HL-60 (cell line): ENCODE measurements around the gene KIAA1755.

Experiments used
- DNase-seq, 2 experiments: peaks; one replicate each; pipeline ENCODE4 v3.0.0-alpha.2; 2010 to 2020; ENCODE audit warnings: low read depth in 1 of 2, low spot score in 1 of 2
- H3K27ac ChIP-seq: fragments of 250-450 bp; sonication (Bioruptor Pico); replicated peaks from 2 replicates; pipeline ENCODE4 v1.5.1; 2020; ENCODE audit warnings: mild to moderate bottlenecking, moderate library complexity
- H3K27me3 ChIP-seq: fragments of 250-450 bp; sonication (Bioruptor Pico); 2 replicates; pipeline ENCODE4 v1.5.1; 2021; ENCODE audit warnings: mild to moderate bottlenecking, moderate library complexity; ENCODE audit not compliant: insufficient read depth, poor library complexity, severe bottlenecking
- H3K4me3 ChIP-seq: replicated peaks from 2 replicates; pipeline ENCODE4 v1.5.1; 2011; ENCODE audit warnings: mild to moderate bottlenecking, control low read depth, low read length; ENCODE audit not compliant: insufficient read depth
- CTCF ChIP-seq: IDR thresholded peaks from one replicate; pipeline ENCODE4 v1.5.1; 2011; ENCODE audit warnings: low read length, control low read depth, inconsistent platforms; ENCODE audit not compliant: insufficient read depth
- GABPA ChIP-seq: IDR thresholded peaks from 2 replicates; pipeline ENCODE4 v1.6.1; 2012; ENCODE audit warnings: low read depth
- POLR2AphosphoS5 ChIP-seq: IDR thresholded peaks from 2 replicates; pipeline ENCODE4 v1.6.1; 2012; ENCODE audit warnings: low read depth
- REST ChIP-seq: IDR thresholded peaks from 2 replicates; pipeline ENCODE4 v1.6.1; 2012; ENCODE audit warnings: low read depth; ENCODE audit not compliant: insufficient replicate concordance
- SPI1 ChIP-seq: IDR thresholded peaks from 2 replicates; pipeline ENCODE4 v1.6.1; 2012; ENCODE audit warnings: low read depth, mild to moderate bottlenecking, borderline replicate concordance

The KIAA1755 gene

GRCh38 chr20:38272961-38273360, 12.4 kb upstream of the KIAA1755 start:
- no peak for DNase-seq
- Histone ChIP-seq H3K27me3 (no peaks in the 10 kb centered on the region), H3K4me3 (no peak overlapping the region), H3K27ac (no peak overlapping the region)
- no peak for TF ChIP-seq REST
- no peak for TF ChIP-seq POLR2AphosphoS5
- TF ChIP-seq CTCF = no peak
- TF ChIP-seq SPI1 = no peak
- no peak for TF ChIP-seq GABPA

GRCh38 chr20:38272398-38272797, 11.9 kb upstream of the KIAA1755 start:
- no peak for TF ChIP-seq CTCF
- TF ChIP-seq SPI1 = no peak
- no peak for TF ChIP-seq REST
- TF ChIP-seq POLR2AphosphoS5 = no peak
- no peak for TF ChIP-seq GABPA
- DNase-seq = no peak

GRCh38 chr20:38271608-38272120, 11.1 kb upstream of the KIAA1755 start:
- no peak for TF ChIP-seq SPI1
- TF ChIP-seq GABPA = no peak
- no peak for TF ChIP-seq CTCF
- TF ChIP-seq REST = no peak
- no peak for TF ChIP-seq POLR2AphosphoS5
- no peaks in the 10 kb centered on the region for H3K27me3 ChIP-seq
- no peak for DNase-seq
- H3K4me3 ChIP-seq = no peak overlapping the region
- H3K27ac ChIP-seq = no peak overlapping the region

More at GRCh38 chr20:38272398-38272797, 11.9 kb upstream of the KIAA1755 start:
- Histone ChIP-seq H3K4me3 (no peak overlapping the region), H3K27me3 (no peaks in the 10 kb centered on the region), H3K27ac (no peak overlapping the region)
